Bronchial epithelial cell (primary cell): Measurements from ENCODE around the gene POC5. TPM values are rescaled to one million over a fixed set of nuclear protein-coding genes. Genes with fewer than 3 reads are reported as not detected.

Experiments
- DNase-seq: peaks from one replicate; pipeline ENCODE4 v3.0.0-alpha.2; 2010; ENCODE audit warnings: low read depth
- FAIRE-seq: peaks from 2 replicates; lab custom pipeline; 2011; peaks lifted over from hg19 to GRCh38; lab: Jason Lieb, UNC
- H3K27me3 ChIP-seq: 2 replicates; pipeline ENCODE4 v1.5.1; 2011; ENCODE audit warnings: low read length; ENCODE audit not compliant: control insufficient read depth, insufficient read depth
- H3K36me3 ChIP-seq: 2 replicates; pipeline ENCODE4 v1.5.1; 2011; ENCODE audit warnings: low read length; ENCODE audit not compliant: control insufficient read depth, insufficient read depth
- H3K4me3 ChIP-seq: 2 replicates; pipeline ENCODE4 v1.5.1; 2011; ENCODE audit warnings: mild to moderate bottlenecking, low read depth, low read length, control low read depth
- total RNA-seq: library from RNA; depleted of rRNA; stranded (reverse); fragments of >200 nt; gene quantifications from 2 replicates; pipeline ENCODE4 v1.2.1, GENCODE V29; 2014
- TF ChIP-seq, protein P1 (sequence below): IDR thresholded peaks from 2 replicates; pipeline ENCODE4 v1.5.1; 2011; ENCODE audit warnings: mild to moderate bottlenecking, moderate library complexity, low read length, control low read depth, inconsistent platforms; ENCODE audit not compliant: insufficient read depth, severe bottlenecking

POC5 gene
- total RNA-seq, 1 donor from 2014 or later: 16.3 TPM

GRCh38 chr5:75654693-75655295 lies 62.4 kb downstream of the POC5 start:
- H3K27me3 ChIP-seq: no peaks in the 10 kb centered on the region
- H3K36me3 ChIP-seq: no peaks in the 10 kb centered on the region
- no peak for DNase-seq
- H3K4me3 ChIP-seq: no peak overlapping the region
- TF ChIP-seq, protein P1, sequence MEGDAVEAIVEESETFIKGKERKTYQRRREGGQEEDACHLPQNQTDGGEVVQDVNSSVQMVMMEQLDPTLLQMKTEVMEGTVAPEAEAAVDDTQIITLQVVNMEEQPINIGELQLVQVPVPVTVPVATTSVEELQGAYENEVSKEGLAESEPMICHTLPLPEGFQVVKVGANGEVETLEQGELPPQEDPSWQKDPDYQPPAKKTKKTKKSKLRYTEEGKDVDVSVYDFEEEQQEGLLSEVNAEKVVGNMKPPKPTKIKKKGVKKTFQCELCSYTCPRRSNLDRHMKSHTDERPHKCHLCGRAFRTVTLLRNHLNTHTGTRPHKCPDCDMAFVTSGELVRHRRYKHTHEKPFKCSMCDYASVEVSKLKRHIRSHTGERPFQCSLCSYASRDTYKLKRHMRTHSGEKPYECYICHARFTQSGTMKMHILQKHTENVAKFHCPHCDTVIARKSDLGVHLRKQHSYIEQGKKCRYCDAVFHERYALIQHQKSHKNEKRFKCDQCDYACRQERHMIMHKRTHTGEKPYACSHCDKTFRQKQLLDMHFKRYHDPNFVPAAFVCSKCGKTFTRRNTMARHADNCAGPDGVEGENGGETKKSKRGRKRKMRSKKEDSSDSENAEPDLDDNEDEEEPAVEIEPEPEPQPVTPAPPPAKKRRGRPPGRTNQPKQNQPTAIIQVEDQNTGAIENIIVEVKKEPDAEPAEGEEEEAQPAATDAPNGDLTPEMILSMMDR: no peak
- no peak for FAIRE-seq

GRCh38 chr5:75653521-75653920 lies 63.7 kb downstream of the POC5 start:
- FAIRE-seq: no peak
- Histone ChIP-seq H3K27me3 (no peaks in the 10 kb centered on the region), H3K36me3 (no peaks in the 10 kb centered on the region), H3K4me3 (no peak overlapping the region)
- DNase-seq: no peak
- TF ChIP-seq, protein P1: no peak

GRCh38 chr5:75651575-75652238 lies 65.5 kb downstream of the POC5 start:
- FAIRE-seq (no peak), DNase-seq (peak; percentile 25)
- TF ChIP-seq, protein P1: no peak
- Histone ChIP-seq H3K36me3 (no peaks in the 10 kb centered on the region), H3K27me3 (no peaks in the 10 kb centered on the region), H3K4me3 (no peak overlapping the region)

- H3K27me3 ChIP-seq: no peaks in the 10 kb centered on the region
- DNase-seq: no peak
- H3K4me3 ChIP-seq: no peak overlapping the region
- no peaks in the 10 kb centered on the region for H3K36me3 ChIP-seq
- TF ChIP-seq, protein P1: no peak
- FAIRE-seq: no peak
These were observed 68.5 kb downstream of the POC5 start for GRCh38 chr5:75648712-75649111.

- Histone ChIP-seq H3K4me3 (no peak overlapping the region), H3K27me3 (no peaks in the 10 kb centered on the region), H3K36me3 (no peaks in the 10 kb centered on the region)
- TF ChIP-seq, protein P1: no peak
- DNase-seq (no peak), FAIRE-seq (no peak)
These were observed 76.4 kb downstream of the POC5 start for GRCh38 chr5:75640826-75641225.

DNA sequence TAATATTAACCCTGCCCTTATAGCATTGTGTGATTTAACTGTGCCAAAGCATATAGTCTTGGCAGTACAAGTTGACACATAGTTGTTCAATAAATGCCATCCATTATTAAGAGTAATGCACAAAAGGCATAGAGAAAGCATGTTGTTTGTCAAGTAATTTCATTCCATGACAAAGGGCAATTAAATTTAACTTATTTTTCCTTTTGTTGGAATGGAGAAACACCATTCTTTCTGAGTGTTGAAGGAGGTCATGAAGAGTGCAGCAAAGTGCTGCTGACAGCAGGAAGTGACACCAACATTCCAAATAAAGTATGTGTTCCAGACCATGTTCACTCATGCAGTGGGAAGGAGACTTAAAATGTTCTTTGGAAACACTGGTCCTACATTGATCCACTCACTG lies 76.8 kb downstream of the POC5 start:
- H3K27me3 ChIP-seq: no peaks in the 10 kb centered on the region
- DNase-seq (peak; percentile 88), FAIRE-seq (no peak)
- TF ChIP-seq, protein P1: no peak
- H3K4me3 ChIP-seq: no peak overlapping the region
- no peaks in the 10 kb centered on the region for H3K36me3 ChIP-seq
